C4-2B (cell line): Measurements from ENCODE around the gene ACOT7.
"Not testable (repeated sequence)": the region's sequence is repeated elsewhere in the genome, so short reads cannot be mapped to it uniquely, and the experiment has no call there.

ENCODE experiments used
- H3K27ac ChIP-seq: fragments of 450-650 bp; 2 replicates; pipeline ENCODE4 v1.5.1; 2017
- ZFX ChIP-seq: fragments of 450-650 bp; IDR thresholded peaks from 2 replicates; pipeline ENCODE4 v1.6.1; 2017
- TF ChIP-seq, protein P1 (sequence below): fragments of 450-650 bp; conservative IDR thresholded peaks from 2 replicates; pipeline ENCODE4 v1.5.1; 2017; ENCODE audit warnings: mild to moderate bottlenecking

Gene ACOT7

DNA sequence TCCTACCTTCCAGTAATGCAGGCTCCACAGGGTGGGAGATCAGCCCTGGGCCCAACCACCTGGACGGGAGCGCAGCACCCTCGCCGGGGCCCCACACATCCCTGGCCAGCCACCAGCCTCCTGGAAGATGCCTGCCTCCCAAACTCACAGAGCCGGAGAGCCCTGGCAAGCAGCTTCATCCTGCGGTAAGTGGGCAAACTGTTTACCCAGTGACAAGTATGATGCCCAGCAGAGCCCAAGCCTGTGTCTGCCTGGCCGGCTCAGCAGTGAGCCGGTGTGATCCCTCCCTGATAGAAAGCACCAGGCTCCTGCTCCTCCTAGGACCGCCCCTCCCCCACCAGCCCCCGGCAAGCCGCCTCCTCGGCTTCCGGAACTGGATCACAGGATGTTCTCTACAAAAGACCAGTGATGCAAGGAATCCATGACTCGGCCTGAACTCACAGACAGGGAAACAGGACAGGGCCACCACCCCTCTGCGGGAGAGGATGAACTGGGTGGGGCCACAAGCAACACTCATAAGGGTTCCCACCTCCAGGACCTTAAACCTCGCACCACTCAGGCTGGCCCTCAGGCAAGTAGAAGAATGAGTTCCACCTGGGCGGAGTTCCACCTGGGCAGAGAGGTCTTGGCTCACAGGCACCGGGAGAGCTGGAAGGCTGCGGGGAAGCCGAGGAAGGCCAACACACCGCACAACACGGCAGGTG, 7.9 kb downstream of the ACOT7 start:
- no peak overlapping the region for H3K27ac ChIP-seq
- no peak for TF ChIP-seq ZFX

DNA sequence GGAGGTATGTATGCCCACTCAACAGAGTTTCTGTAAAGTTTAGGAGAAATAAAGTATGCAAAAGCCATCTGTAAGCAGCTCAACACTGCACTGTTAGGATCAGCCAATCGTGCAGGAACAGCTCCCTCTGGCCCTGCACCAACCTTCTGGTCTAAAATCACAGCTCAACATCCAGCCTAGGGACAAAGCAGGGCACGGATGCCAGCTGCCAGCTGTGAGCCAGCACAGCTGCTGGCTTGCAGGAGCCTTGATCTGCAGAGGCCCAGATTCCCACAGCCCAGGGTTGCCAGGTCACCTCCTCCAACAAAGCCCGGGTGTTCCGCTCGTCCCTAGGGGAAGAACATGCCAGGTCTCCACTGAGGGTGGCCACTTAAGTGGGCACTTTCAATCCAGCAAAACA, 8.6 kb downstream of the ACOT7 start:
- TF ChIP-seq, protein P1, sequence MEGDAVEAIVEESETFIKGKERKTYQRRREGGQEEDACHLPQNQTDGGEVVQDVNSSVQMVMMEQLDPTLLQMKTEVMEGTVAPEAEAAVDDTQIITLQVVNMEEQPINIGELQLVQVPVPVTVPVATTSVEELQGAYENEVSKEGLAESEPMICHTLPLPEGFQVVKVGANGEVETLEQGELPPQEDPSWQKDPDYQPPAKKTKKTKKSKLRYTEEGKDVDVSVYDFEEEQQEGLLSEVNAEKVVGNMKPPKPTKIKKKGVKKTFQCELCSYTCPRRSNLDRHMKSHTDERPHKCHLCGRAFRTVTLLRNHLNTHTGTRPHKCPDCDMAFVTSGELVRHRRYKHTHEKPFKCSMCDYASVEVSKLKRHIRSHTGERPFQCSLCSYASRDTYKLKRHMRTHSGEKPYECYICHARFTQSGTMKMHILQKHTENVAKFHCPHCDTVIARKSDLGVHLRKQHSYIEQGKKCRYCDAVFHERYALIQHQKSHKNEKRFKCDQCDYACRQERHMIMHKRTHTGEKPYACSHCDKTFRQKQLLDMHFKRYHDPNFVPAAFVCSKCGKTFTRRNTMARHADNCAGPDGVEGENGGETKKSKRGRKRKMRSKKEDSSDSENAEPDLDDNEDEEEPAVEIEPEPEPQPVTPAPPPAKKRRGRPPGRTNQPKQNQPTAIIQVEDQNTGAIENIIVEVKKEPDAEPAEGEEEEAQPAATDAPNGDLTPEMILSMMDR = no peak
- TF ChIP-seq ZFX = no peak
- H3K27ac ChIP-seq = no peak overlapping the region

DNA sequence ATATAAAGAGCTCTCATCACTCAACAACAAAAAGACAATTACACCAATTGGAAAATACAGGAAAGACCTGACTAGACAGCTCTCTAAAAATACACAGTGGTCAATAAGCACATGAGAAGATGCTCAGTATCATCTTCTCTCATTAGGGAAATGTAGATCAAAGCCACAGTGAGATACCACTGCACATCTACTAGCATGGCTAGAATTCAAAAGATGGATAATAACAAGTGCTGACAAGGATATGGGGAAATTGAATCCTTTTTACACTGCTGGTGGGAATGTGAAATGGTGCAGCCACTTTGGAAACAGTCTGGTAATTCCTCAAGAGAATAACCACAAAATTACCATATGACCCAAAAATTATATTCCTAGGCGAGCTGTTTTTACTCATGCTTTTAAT, 9.4 kb downstream of the ACOT7 start:
- no peak for TF ChIP-seq ZFX
- TF ChIP-seq, protein P1 = no peak
- no peak overlapping the region for H3K27ac ChIP-seq

DNA sequence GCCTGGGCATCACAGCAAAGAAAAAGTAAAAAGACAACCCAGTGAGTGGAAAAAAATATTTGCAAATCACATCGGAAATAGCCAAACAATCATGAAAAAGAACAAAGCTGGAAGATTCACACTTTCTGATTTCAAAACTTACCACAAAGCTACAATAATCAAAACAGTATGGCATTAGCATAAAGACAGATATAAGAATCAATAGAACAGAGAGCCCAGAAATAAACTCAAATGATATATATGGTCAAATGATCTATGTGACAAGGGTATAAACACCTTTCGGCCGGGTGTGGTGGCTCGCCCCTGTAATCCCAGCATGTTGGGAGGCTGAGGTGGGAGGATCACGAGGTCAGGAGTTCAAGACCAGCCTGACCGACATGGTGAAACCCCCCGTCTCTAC, 13.5 kb downstream of the ACOT7 start:
- H3K27ac ChIP-seq = no peak overlapping the region
- TF ChIP-seq ZFX = no peak
- TF ChIP-seq, protein P1 = no peak

DNA sequence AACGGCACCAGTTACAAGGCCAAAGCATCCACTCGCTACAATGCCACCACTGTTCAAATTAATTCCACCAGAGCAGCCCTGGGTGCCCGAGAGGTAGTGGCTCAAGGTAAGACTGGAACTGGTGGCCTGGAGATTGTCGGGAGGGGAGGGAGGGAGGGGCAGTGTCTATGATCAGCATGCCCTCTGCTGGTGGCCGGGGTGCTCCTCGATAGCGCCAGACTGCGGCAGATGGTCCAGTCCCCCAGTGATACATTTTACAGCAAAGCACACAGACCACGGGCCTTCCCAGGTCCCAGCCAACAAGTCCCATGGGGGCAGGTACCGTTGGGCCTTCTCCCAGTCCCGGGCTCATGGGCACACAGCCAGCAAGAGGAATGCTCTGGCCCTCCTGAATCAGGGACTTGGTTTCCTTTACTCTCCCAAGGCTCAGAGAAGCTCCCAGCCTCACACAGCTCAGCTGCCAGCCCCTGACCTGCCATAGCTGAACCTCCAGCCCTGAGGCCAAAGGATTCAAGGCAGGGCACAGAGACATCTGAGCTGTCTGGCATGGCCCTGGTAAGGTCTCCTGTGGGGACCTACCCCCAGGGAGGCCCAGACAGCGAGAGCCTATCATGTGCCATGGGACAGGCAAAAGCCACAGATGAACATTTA, 15.3 kb downstream of the ACOT7 start:
- no peak overlapping the region for H3K27ac ChIP-seq
- TF ChIP-seq, protein P1 = no peak
- TF ChIP-seq ZFX = no peak

DNA sequence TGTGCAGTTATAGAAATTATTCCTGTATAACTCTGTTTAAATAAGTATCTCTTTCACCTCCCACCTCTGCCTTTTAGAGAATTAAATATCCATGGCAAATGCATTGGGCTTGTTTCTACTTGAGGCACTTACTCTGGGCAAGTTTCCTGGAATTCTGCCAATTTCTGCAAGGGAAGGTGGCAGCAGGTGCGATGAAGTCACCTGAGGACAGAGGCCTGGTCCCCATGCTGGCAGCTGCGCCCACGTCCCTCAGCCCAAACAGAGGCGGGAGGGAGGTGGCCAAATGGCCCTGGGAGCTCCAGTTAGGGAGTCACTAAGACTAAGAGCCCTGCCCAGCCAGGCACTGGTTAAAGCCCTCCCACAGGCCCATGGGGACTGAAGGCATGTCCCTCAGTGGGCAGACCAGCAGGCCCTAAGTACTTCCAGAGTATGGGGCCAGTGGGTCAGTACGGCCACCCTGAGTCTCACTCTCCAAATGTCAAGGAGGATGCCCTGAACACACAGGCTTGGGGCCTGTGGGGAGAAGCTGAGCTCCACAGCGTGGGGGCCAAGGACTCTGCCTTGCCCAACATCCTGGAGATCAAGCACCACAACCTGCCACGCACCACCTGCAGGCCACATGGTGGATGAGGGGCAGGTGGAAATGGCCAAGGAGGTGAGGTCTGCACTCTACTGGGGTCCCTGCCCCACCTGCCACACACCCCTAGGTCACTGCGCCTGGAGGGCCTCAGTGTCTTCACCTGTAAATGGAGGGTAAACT, 19.4 kb downstream of the ACOT7 start:
- H3K27ac ChIP-seq = peak overlapping the region; percentile 2; the same call in 1 of the 2 replicates
- TF ChIP-seq, protein P1 = no peak
- TF ChIP-seq ZFX = no peak

DNA sequence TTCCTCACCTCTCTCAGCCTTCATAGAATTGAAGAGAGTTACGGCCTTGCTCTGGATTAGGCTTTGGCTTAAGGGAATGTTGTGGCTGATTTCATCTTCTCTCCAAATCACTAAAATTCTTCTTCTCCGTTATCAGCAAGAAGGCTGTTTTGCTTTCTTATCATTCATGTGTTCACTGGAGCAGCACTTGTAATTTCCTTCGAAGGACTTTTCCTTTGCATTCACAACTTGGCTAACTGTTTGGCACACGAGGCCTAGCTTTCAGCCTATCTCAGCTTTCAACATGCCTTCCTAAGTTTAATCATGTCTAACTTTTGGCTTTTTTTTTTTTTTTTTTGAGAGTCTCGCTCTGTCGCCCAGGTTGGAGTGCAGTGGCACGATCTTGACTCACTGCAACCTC, 21.3 kb downstream of the ACOT7 start:
- not testable (repeated sequence) for H3K27ac ChIP-seq

DNA sequence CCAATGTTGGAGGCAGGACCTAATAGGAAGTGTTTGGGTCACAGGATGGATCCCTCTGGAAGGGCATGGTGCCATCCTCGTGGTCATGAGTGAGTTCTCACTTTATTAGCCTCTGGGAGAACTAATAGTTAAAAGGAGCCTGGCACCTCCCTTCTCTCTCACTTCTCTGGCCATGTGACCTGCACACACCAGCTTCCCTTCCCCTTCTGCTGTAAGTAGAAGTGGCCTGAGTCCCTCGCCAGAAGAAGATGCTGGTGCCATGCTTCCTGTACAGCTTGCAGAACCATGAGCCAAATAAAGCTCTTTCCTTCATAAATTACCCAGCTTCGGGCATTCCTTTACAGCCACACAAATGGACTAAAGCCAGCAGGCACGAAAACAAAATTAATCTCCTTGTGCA, 23.6 kb downstream of the ACOT7 start:
- no peak overlapping the region for H3K27ac ChIP-seq
- TF ChIP-seq ZFX = no peak
- TF ChIP-seq, protein P1 = no peak
